Stimulated activated naive CD8-positive, alpha-beta T cell treated with anti-CD3 and anti-CD28 coated beads, Interleukin-15, amount 100 ng/mL, for 72 hours (primary cell): ENCODE results near the gene KLHL17.
"Not testable (repeated sequence)": the region's sequence is repeated elsewhere in the genome, so short reads cannot be mapped to it uniquely, and the experiment has no call there.

ENCODE experiments used
- ATAC-seq: fragments of 150-1000 bp; cut with Tn5 transposase; 2 replicates; pipeline ENCODE4 v1.10.0; 2021; ENCODE audit warnings: mild to moderate bottlenecking, moderate library complexity
- DNase-seq, 2 donors: peaks; one replicate each; pipeline ENCODE4 v3.0.0; 2021 to 2022
- H3K27ac Mint-ChIP-seq, 2 donors: one replicate each; pipeline ENCODE4 v1.8.0; 2022; ENCODE audit warnings: mild to moderate bottlenecking in 2 of 2, mixed read lengths in 2 of 2, moderate library complexity in 2 of 2
- H3K27me3 Mint-ChIP-seq: one replicate; pipeline ENCODE4 v1.8.0; 2022; ENCODE audit warnings: mixed read lengths
- H3K4me1 Mint-ChIP-seq: one replicate; pipeline ENCODE4 v1.8.0; 2022; ENCODE audit warnings: mild to moderate bottlenecking, mixed read lengths
- H3K4me3 Mint-ChIP-seq, 2 donors: one replicate each; pipeline ENCODE4 v1.8.0; 2022; ENCODE audit warnings: mild to moderate bottlenecking in 2 of 2, mixed read lengths in 2 of 2, moderate library complexity in 1 of 2
- H3K9me3 Mint-ChIP-seq, 2 donors: one replicate each; pipeline ENCODE4 v1.8.0; 2022; ENCODE audit warnings: mixed read lengths in 2 of 2

Gene KLHL17

GRCh38 chr1:940107-941014, 20.0 kb upstream of the KLHL17 start:
- Mint-ChIP-seq H3K4me3 (peak overlapping the region; percentile 77 to 86), H3K4me1 (peaks cover 17% of the 10 kb centered on the region), H3K27ac (no peak overlapping the region), H3K27me3 (peaks cover 63% of the 10 kb centered on the region), H3K9me3 (no peaks in the 10 kb centered on the region)
- DNase-seq, result peak in 1 of 2 donors; percentile 41
- ATAC-seq, result peak; percentile 32

DNA sequence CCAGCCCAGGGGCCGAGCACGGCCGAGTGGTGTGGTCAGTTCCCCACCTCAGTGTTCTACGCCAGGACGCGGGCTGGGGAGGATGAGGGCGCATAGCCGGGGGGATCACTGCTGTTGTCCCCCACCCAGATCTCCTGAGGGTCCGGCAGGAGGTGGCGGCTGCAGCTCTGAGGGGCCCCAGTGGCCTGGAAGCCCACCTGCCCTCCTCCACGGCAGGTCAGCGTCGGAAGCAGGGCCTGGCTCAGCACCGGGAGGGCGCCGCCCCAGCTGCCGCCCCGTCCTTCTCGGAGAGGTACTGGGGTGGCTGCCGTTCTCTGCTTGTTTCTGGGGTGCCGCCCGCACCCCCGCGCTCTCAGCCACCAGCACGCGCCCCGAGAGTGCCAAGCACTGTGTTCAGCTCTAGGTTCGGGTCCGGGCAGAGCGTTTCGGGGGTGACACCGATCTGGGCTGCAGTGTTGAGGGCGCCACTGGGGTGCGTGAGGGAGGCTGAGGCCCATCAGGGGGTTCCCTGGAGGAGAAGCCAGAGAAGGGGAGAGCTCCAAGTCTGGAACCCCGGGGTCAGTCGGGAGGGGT, 19.3 kb upstream of the KLHL17 start:
- H3K27me3 Mint-ChIP-seq, result peaks cover 57% of the 10 kb centered on the region
- DNase-seq (no peak), ATAC-seq (peak; percentile 1)
- H3K27ac Mint-ChIP-seq, result peak overlapping the region in 1 of 2 donors; percentile 85
- peaks cover 23% of the 10 kb centered on the region for H3K4me1 Mint-ChIP-seq
- peak overlapping the region; percentile 77 to 86 for H3K4me3 Mint-ChIP-seq
- no peaks in the 10 kb centered on the region for H3K9me3 Mint-ChIP-seq

- DNase-seq (peak in 1 of 2 donors; percentile 45), ATAC-seq (peak; percentile 25)
- Mint-ChIP-seq H3K4me3 (peak overlapping the region; percentile 77 to 86), H3K27me3 (peaks cover 53% of the 10 kb centered on the region), H3K27ac (no peak overlapping the region), H3K4me1 (peaks cover 23% of the 10 kb centered on the region), H3K9me3 (no peaks in the 10 kb centered on the region)
Measured at GRCh38 chr1:941588-942383, 18.6 kb upstream of the KLHL17 start.

GRCh38 chr1:942411-942821, 18.0 kb upstream of the KLHL17 start:
- ATAC-seq, result peak; percentile 16
- H3K4me1 Mint-ChIP-seq, result peaks cover 23% of the 10 kb centered on the region
- H3K27me3 Mint-ChIP-seq, result peaks cover 47% of the 10 kb centered on the region
- DNase-seq, result no peak
- H3K27ac Mint-ChIP-seq, result no peak overlapping the region
- no peaks in the 10 kb centered on the region for H3K9me3 Mint-ChIP-seq
- H3K4me3 Mint-ChIP-seq, result peak overlapping the region in 1 of 2 donors; percentile 29

- DNase-seq (no peak), ATAC-seq (no peak)
- no peaks in the 10 kb centered on the region for H3K9me3 Mint-ChIP-seq
- H3K27me3 Mint-ChIP-seq, result peaks cover 41% of the 10 kb centered on the region
- H3K4me3 Mint-ChIP-seq, result no peak overlapping the region
- peaks cover 23% of the 10 kb centered on the region for H3K4me1 Mint-ChIP-seq
- H3K27ac Mint-ChIP-seq, result no peak overlapping the region
Measured at GRCh38 chr1:942864-943533, 17.4 kb upstream of the KLHL17 start.

DNA sequence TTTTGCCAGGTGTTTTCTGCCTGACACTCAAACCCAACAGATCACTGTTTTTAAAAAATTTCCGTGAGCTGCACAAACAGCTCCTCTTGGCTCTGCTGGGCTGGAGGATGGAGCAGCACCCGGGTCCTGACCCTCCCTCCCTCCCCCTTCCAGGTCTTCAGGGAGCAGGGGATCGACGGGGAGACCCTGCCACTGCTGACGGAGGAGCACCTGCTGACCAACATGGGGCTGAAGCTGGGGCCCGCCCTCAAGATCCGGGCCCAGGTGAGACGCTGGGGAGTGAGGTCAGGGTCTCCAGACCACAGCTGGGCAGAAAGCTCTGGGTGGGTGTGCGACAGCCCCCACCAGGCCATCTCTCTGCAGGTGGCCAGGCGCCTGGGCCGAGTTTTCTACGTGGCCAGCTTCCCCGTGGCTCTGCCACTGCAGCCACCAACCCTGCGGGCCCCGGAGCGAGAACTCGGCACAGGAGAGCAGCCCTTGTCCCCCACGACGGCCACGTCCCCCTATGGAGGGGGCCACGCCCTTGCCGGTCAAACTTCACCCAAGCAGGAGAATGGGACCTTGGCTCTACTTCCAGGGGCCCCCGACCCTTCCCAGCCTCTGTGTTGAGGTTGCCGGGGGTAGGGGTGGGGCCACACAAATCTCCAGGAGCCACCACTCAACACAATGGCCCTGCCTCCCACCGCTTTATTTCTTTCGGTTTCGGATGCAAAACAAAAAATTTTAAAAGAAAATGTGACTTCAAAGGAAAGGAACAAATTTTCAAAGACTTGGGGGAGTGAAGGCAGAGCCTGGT, 16.6 kb upstream of the KLHL17 start:
- Mint-ChIP-seq H3K4me3 (no peak overlapping the region), H3K27ac (no peak overlapping the region), H3K27me3 (peaks cover 34% of the 10 kb centered on the region), H3K9me3 (no peaks in the 10 kb centered on the region), H3K4me1 (peaks cover 23% of the 10 kb centered on the region)
- DNase-seq (no peak), ATAC-seq (no peak)

- Mint-ChIP-seq H3K4me3 (no peak overlapping the region), H3K4me1 (peaks cover 23% of the 10 kb centered on the region), H3K27me3 (peaks cover 25% of the 10 kb centered on the region), H3K9me3 (no peaks in the 10 kb centered on the region), H3K27ac (no peak overlapping the region)
- no peak for DNase-seq
- ATAC-seq, result no peak
Measured at GRCh38 chr1:944341-945325, 15.8 kb upstream of the KLHL17 start.

- Mint-ChIP-seq H3K27me3 (peaks cover 15% of the 10 kb centered on the region), H3K4me1 (peaks cover 19% of the 10 kb centered on the region), H3K27ac (no peak overlapping the region), H3K4me3 (no peak overlapping the region), H3K9me3 (no peaks in the 10 kb centered on the region)
- DNase-seq (no peak), ATAC-seq (no peak)
Measured at GRCh38 chr1:945688-946556, 14.5 kb upstream of the KLHL17 start.

DNA sequence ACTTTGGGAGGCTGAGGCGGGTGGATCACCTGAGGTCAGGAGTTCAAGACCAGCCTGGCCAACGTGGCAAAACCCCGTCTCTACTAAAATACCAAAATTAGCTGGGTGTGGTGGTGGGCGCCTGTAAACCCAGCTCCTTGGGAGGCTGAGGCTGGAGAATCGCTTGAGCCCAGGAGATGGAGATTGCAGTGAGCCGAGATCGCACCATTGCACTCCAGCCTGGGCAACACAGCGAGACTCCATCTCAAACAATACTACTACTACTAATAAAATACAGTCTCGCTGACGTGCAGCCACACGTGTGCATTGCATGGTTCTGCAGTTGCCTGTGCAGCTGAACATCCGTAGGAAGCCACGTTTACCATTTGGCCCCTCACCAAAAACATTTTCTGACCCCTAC, 13.6 kb upstream of the KLHL17 start:
- not testable (repeated sequence) for ATAC-seq, H3K4me3 Mint-ChIP-seq, H3K27me3 Mint-ChIP-seq, H3K27ac Mint-ChIP-seq, H3K9me3 Mint-ChIP-seq, DNase-seq
- peaks cover 12% of the 10 kb centered on the region for H3K4me1 Mint-ChIP-seq

GRCh38 chr1:947958-948357, 12.4 kb upstream of the KLHL17 start:
- ATAC-seq (no peak), DNase-seq (no peak)
- peaks cover 5% of the 10 kb centered on the region for H3K27me3 Mint-ChIP-seq
- H3K27ac Mint-ChIP-seq, result no peak overlapping the region
- no peak overlapping the region for H3K4me3 Mint-ChIP-seq
- H3K4me1 Mint-ChIP-seq, result peaks cover 11% of the 10 kb centered on the region
- H3K9me3 Mint-ChIP-seq, result no peaks in the 10 kb centered on the region

GRCh38 chr1:950268-950667, 10.1 kb upstream of the KLHL17 start:
- H3K27me3 Mint-ChIP-seq, result no peaks in the 10 kb centered on the region
- ATAC-seq (no peak), DNase-seq (no peak)
- no peaks in the 10 kb centered on the region for H3K9me3 Mint-ChIP-seq
- H3K4me3 Mint-ChIP-seq, result no peak overlapping the region
- no peak overlapping the region for H3K27ac Mint-ChIP-seq
- H3K4me1 Mint-ChIP-seq, result peaks cover 11% of the 10 kb centered on the region

- DNase-seq (no peak), ATAC-seq (no peak)
- no peak overlapping the region for H3K4me3 Mint-ChIP-seq
- H3K27me3 Mint-ChIP-seq, result no peaks in the 10 kb centered on the region
- H3K9me3 Mint-ChIP-seq, result no peaks in the 10 kb centered on the region
- no peak overlapping the region for H3K27ac Mint-ChIP-seq
- H3K4me1 Mint-ChIP-seq, result peaks cover 6% of the 10 kb centered on the region
Measured at GRCh38 chr1:950881-951280, 9.5 kb upstream of the KLHL17 start.

- H3K27me3 Mint-ChIP-seq, result no peaks in the 10 kb centered on the region
- no peak overlapping the region for H3K4me3 Mint-ChIP-seq
- no peak overlapping the region for H3K27ac Mint-ChIP-seq
- H3K9me3 Mint-ChIP-seq, result no peaks in the 10 kb centered on the region
- H3K4me1 Mint-ChIP-seq, result peaks cover 6% of the 10 kb centered on the region
- DNase-seq (no peak), ATAC-seq (no peak)
Measured at GRCh38 chr1:951364-951763, 9.0 kb upstream of the KLHL17 start.
